ENCODE measurements around the gene SH3PXD2B. TPM values are rescaled to one million over a fixed set of nuclear protein-coding genes. Genes with fewer than 3 reads are reported as not detected.

SH3PXD2B gene
- total and polyA plus RNA-seq, 10 of the 15 experiments (the other 5 are each of a cell fraction or from before 2014, with no cell fraction given), result 0.05 to 1.6 (median 0.57) TPM

GRCh38 chr5:172426086-172426485, 28.2 kb downstream of the SH3PXD2B start:
- H3K79me2 ChIP-seq (ENCODE audit: control insufficient read depth, insufficient read depth, low read length), result no peaks in the 10 kb centered on the region
- 33% methylated on average over 7 of the region's 7 CpGs for WGBS (ENCODE audit: insufficient coverage, insufficient replicate concordance, low lambda C conversion rate, missing lambda C conversion rate)
- H3K27me3 ChIP-seq (replicated peaks in 1 of 2; ENCODE audit: control insufficient read depth in 2 of 2, insufficient read depth in 2 of 2, low read length in 1 of 2), result no peaks in the 10 kb centered on the region; a peak in 1 of 4 replicates
- H3K4me3 ChIP-seq, result no peak overlapping the region
- H2AFZ ChIP-seq (ENCODE audit: control insufficient read depth, low read depth, low read length), result no peak overlapping the region
- RAD21 ChIA-PET (ENCODE audit: unreplicated experiment), result no interaction called here
- no peak for ATAC-seq
- CTCF ChIA-PET, result interaction anchor here (0.7 kb wide), 1 partner anchor 242 kb away, joined by 3 read pairs; no protein-coding TSS in a partner anchor
- TF ChIP-seq TCF3 (IDR thresholded peaks at IDR 0.05; ENCODE audit: borderline replicate concordance, insufficient read depth, low read depth, low read length) (no peak), TARDBP (IDR thresholded peaks at IDR 0.05; ENCODE audit: borderline replicate concordance) (no peak)
- POLR2A ChIA-PET, result no interaction called here
- no peak for DNase-seq (ENCODE audit: low read depth, low spot score)
- H3K36me3 ChIP-seq (ENCODE audit: control insufficient read depth in 2 of 2, insufficient read depth in 2 of 2, low read length in 1 of 2), result no peaks in the 10 kb centered on the region
- H3K4me1 ChIP-seq (ENCODE audit: control insufficient read depth, insufficient read depth, low read length), result no peaks in the 10 kb centered on the region
- SMC1A ChIA-PET (ENCODE audit: uncharacterized antibody, unreplicated experiment), result no interaction called here
- H4K20me1 ChIP-seq (ENCODE audit: control insufficient read depth, insufficient read depth), result no peaks in the 10 kb centered on the region
- intact Hi-C loops (cut with micrococcal nuclease; ENCODE audit: unreplicated experiment) (no loop called here), in situ Hi-C loops (cut with MboI) (no loop called here)
- H3K27ac ChIP-seq (ENCODE audit: control insufficient read depth, insufficient read depth), result no peak overlapping the region
- H3K9me3 ChIP-seq (replicated peaks; ENCODE audit: control insufficient read depth, insufficient read depth, low read length), result no peaks in the 10 kb centered on the region
- no peak overlapping the region for H3K4me2 ChIP-seq (ENCODE audit: control insufficient read depth, insufficient read depth)
- FAIRE-seq, result no peak
- no peak overlapping the region for H3K9ac ChIP-seq (ENCODE audit: control insufficient read depth, insufficient read depth, low read length)
- no TSS peak for BruUV-seq (replicated peaks)

GRCh38 chr5:172425402-172425801, 28.9 kb downstream of the SH3PXD2B start:
- H3K27me3 ChIP-seq (replicated peaks in 1 of 2; ENCODE audit: control insufficient read depth in 2 of 2, insufficient read depth in 2 of 2, low read length in 1 of 2), result no peaks in the 10 kb centered on the region; a peak in 1 of 4 replicates
- intact Hi-C loops (cut with micrococcal nuclease; ENCODE audit: unreplicated experiment), result no loop called here
- ATAC-seq, result no peak
- H3K27ac ChIP-seq (ENCODE audit: control insufficient read depth, insufficient read depth), result no peak overlapping the region
- ChIA-PET CTCF (interaction anchor here (0.6 to 1.2 kb wide), 3 partner anchors 9 to 241 kb away, joined by 3 read pairs; no protein-coding TSS in a partner anchor), RAD21 (ENCODE audit: unreplicated experiment) (no interaction called here), POLR2A (no interaction called here), SMC1A (ENCODE audit: uncharacterized antibody, unreplicated experiment) (no interaction called here)
- H2AFZ ChIP-seq (ENCODE audit: control insufficient read depth, low read depth, low read length), result no peak overlapping the region
- 37% methylated on average over 12 of the region's 12 CpGs for WGBS (ENCODE audit: insufficient coverage, insufficient replicate concordance, low lambda C conversion rate, missing lambda C conversion rate)
- no peak for DNase-seq (ENCODE audit: low read depth, low spot score)
- H3K36me3 ChIP-seq (ENCODE audit: control insufficient read depth in 2 of 2, insufficient read depth in 2 of 2, low read length in 1 of 2), result no peaks in the 10 kb centered on the region
- H3K4me1 ChIP-seq (ENCODE audit: control insufficient read depth, insufficient read depth, low read length), result no peaks in the 10 kb centered on the region
- BruUV-seq (replicated peaks), result no TSS peak
- no peaks in the 10 kb centered on the region for H3K9me3 ChIP-seq (replicated peaks; ENCODE audit: control insufficient read depth, insufficient read depth, low read length)
- TF ChIP-seq POLR2AphosphoS5 (IDR thresholded peaks at IDR 0.05; ENCODE audit: low read length), result no peak
- no peak for TF ChIP-seq ZBTB33 (IDR thresholded peaks at IDR 0.05)
- no peak for TF ChIP-seq FOXM1 (IDR thresholded peaks at IDR 0.05; ENCODE audit: low read depth, low read length)
- no peak overlapping the region for H3K4me3 ChIP-seq
- H3K9ac ChIP-seq (ENCODE audit: control insufficient read depth, insufficient read depth, low read length), result no peak overlapping the region
- in situ Hi-C loops (cut with MboI), result no loop called here
- FAIRE-seq, result no peak
- H4K20me1 ChIP-seq (ENCODE audit: control insufficient read depth, insufficient read depth), result no peaks in the 10 kb centered on the region
- no peak overlapping the region for H3K4me2 ChIP-seq (ENCODE audit: control insufficient read depth, insufficient read depth)
- no peaks in the 10 kb centered on the region for H3K79me2 ChIP-seq (ENCODE audit: control insufficient read depth, insufficient read depth, low read length)

Data from GM12878 (cell line).